Measurements from ENCODE around the gene XPR1. TPM values are rescaled to one million over a fixed set of nuclear protein-coding genes. Genes with fewer than 3 reads are reported as not detected.

XPR1 gene
- total RNA-seq, 1 experiment from 2014 or later = 39.7 TPM

- intact Hi-C loops (cut with micrococcal nuclease) = no loop called here
- Mint-ChIP-seq H3K27ac (ENCODE audit: low read depth, unreplicated experiment) (no peak overlapping the region), H3K36me3 (ENCODE audit: insufficient read depth, unreplicated experiment) (no peaks in the 10 kb centered on the region), H3K9me3 (ENCODE audit: unreplicated experiment) (no peaks in the 10 kb centered on the region), H3K4me3 (ENCODE audit: unreplicated experiment) (no peak overlapping the region), H3K4me1 (ENCODE audit: insufficient read depth, unreplicated experiment) (peaks cover 9% of the 10 kb centered on the region), H3K27me3 (ENCODE audit: insufficient read depth, unreplicated experiment) (no peaks in the 10 kb centered on the region)
- no peak for DNase-seq (ENCODE audit: unreplicated experiment)
- ChIA-PET POLR2A (no interaction called here), CTCF (no interaction called here)
- TF ChIP-seq, protein P1, sequence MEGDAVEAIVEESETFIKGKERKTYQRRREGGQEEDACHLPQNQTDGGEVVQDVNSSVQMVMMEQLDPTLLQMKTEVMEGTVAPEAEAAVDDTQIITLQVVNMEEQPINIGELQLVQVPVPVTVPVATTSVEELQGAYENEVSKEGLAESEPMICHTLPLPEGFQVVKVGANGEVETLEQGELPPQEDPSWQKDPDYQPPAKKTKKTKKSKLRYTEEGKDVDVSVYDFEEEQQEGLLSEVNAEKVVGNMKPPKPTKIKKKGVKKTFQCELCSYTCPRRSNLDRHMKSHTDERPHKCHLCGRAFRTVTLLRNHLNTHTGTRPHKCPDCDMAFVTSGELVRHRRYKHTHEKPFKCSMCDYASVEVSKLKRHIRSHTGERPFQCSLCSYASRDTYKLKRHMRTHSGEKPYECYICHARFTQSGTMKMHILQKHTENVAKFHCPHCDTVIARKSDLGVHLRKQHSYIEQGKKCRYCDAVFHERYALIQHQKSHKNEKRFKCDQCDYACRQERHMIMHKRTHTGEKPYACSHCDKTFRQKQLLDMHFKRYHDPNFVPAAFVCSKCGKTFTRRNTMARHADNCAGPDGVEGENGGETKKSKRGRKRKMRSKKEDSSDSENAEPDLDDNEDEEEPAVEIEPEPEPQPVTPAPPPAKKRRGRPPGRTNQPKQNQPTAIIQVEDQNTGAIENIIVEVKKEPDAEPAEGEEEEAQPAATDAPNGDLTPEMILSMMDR (IDR thresholded peaks at IDR 0.05; ENCODE audit: unreplicated experiment) = no peak
- BruUV-seq (replicated peaks) = no TSS peak
Measured at GRCh38 chr1:180927841-180928240, 296.0 kb downstream of the XPR1 start.

DNA sequence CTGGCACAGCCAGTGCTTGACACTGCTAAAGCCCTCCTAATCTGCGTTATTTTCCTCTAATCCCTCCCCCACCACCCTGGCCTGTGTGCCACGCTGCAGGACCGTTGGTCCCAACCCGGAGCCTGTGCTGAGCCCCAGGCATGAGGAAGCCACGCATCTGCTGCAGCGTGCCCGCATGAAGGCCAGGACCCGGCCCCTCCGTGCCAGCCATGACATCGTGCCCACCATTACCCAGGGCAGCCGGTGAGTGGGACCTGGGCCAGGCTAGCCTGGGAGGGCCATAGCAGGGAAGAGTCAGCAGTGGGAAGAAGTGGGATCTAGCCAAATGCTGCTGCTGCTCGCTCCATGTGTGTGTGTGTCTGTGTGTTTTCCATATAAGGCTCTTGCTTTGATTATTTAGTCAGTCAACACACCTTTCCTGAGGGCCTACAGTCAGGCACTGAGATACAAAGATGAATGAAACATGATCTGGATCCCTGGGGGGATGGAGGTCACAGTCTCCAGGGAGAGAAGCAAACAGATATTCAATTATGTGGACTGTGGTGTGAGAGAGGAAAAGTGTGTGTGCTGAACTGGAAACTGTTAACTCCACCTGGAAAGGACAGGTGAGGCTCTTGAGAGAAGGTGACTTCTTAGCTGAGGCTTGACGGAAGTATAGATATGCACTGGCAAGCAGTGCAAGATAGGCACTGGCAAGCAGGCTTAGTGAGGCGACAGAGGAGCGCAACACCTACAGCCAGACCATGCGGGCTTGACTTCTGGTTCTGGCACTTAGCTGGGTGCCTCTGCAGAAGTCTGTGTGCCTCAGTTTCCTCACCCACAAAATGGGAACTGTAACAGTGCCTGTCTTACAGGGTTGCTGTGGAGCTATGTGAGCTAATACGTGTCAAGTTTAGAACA, 296.8 kb downstream of the XPR1 start:
- BruUV-seq (replicated peaks) = no TSS peak
- POLR2A ChIA-PET = no interaction called here
- TF ChIP-seq, protein P1 (IDR thresholded peaks at IDR 0.05; ENCODE audit: unreplicated experiment) = no peak
- CTCF ChIA-PET = interaction anchor here (0.6 kb wide), 1 partner anchor 292 kb away, joined by 3 read pairs; no protein-coding TSS in a partner anchor
- no peaks in the 10 kb centered on the region for H3K9me3 Mint-ChIP-seq (ENCODE audit: unreplicated experiment)
- H3K27me3 Mint-ChIP-seq (ENCODE audit: insufficient read depth, unreplicated experiment) = no peaks in the 10 kb centered on the region
- intact Hi-C loops (cut with micrococcal nuclease) = no loop called here
- no peaks in the 10 kb centered on the region for H3K36me3 Mint-ChIP-seq (ENCODE audit: insufficient read depth, unreplicated experiment)
- no peak overlapping the region for H3K27ac Mint-ChIP-seq (ENCODE audit: low read depth, unreplicated experiment)
- DNase-seq (ENCODE audit: unreplicated experiment) = no peak
- H3K4me1 Mint-ChIP-seq (ENCODE audit: insufficient read depth, unreplicated experiment) = peaks cover 5% of the 10 kb centered on the region
- H3K4me3 Mint-ChIP-seq (ENCODE audit: unreplicated experiment) = no peak overlapping the region

GRCh38 chr1:180929389-180929788, 297.6 kb downstream of the XPR1 start:
- POLR2A ChIA-PET = interaction anchor here (0.6 kb wide), 1 partner anchor 563 kb away, joined by 4 read pairs; no protein-coding TSS in a partner anchor
- DNase-seq (ENCODE audit: unreplicated experiment) = no peak
- Mint-ChIP-seq H3K36me3 (ENCODE audit: insufficient read depth, unreplicated experiment) (no peaks in the 10 kb centered on the region), H3K4me3 (ENCODE audit: unreplicated experiment) (no peak overlapping the region), H3K27ac (ENCODE audit: low read depth, unreplicated experiment) (no peak overlapping the region), H3K4me1 (ENCODE audit: insufficient read depth, unreplicated experiment) (no peaks in the 10 kb centered on the region), H3K27me3 (ENCODE audit: insufficient read depth, unreplicated experiment) (no peaks in the 10 kb centered on the region), H3K9me3 (ENCODE audit: unreplicated experiment) (no peaks in the 10 kb centered on the region)
- BruUV-seq (replicated peaks) = no TSS peak
- CTCF ChIA-PET = interaction anchor here (0.6 kb wide), 1 partner anchor 293 kb away, joined by 3 read pairs; no protein-coding TSS in a partner anchor
- intact Hi-C loops (cut with micrococcal nuclease) = no loop called here
- TF ChIP-seq, protein P1 (IDR thresholded peaks at IDR 0.05; ENCODE audit: unreplicated experiment) = no peak

- no TSS peak for BruUV-seq (replicated peaks)
- H3K4me1 Mint-ChIP-seq (ENCODE audit: insufficient read depth, unreplicated experiment) = no peaks in the 10 kb centered on the region
- POLR2A ChIA-PET = interaction anchor here (0.7 to 0.8 kb wide), 3 partner anchors 36 to 161 kb away, joined by 3 to 4 read pairs (median 3); no protein-coding TSS in a partner anchor
- DNase-seq (ENCODE audit: unreplicated experiment) = no peak
- intact Hi-C loops (cut with micrococcal nuclease) = no loop called here
- H3K36me3 Mint-ChIP-seq (ENCODE audit: insufficient read depth, unreplicated experiment) = no peaks in the 10 kb centered on the region
- no peaks in the 10 kb centered on the region for H3K27me3 Mint-ChIP-seq (ENCODE audit: insufficient read depth, unreplicated experiment)
- no peak overlapping the region for H3K4me3 Mint-ChIP-seq (ENCODE audit: unreplicated experiment)
- no peak overlapping the region for H3K27ac Mint-ChIP-seq (ENCODE audit: low read depth, unreplicated experiment)
- TF ChIP-seq, protein P1 (IDR thresholded peaks at IDR 0.05; ENCODE audit: unreplicated experiment) = no peak
- H3K9me3 Mint-ChIP-seq (ENCODE audit: unreplicated experiment) = no peaks in the 10 kb centered on the region
- CTCF ChIA-PET = interaction anchor here (0.6 to 1.1 kb wide), 5 partner anchors 10 to 684 kb away, joined by 3 to 4 read pairs (median 3); no protein-coding TSS in a partner anchor
Measured at GRCh38 chr1:180930687-180931086, 298.9 kb downstream of the XPR1 start.
